Embryonic facial prominence (tissue), 1 donor: ENCODE measurements around the gene SERPINH1.

ENCODE experiments used
- DNase-seq: peaks from one replicate; pipeline ENCODE4 v3.0.0-alpha.2; 2016; ENCODE audit errors: extremely low spot score

SERPINH1 gene

DNA sequence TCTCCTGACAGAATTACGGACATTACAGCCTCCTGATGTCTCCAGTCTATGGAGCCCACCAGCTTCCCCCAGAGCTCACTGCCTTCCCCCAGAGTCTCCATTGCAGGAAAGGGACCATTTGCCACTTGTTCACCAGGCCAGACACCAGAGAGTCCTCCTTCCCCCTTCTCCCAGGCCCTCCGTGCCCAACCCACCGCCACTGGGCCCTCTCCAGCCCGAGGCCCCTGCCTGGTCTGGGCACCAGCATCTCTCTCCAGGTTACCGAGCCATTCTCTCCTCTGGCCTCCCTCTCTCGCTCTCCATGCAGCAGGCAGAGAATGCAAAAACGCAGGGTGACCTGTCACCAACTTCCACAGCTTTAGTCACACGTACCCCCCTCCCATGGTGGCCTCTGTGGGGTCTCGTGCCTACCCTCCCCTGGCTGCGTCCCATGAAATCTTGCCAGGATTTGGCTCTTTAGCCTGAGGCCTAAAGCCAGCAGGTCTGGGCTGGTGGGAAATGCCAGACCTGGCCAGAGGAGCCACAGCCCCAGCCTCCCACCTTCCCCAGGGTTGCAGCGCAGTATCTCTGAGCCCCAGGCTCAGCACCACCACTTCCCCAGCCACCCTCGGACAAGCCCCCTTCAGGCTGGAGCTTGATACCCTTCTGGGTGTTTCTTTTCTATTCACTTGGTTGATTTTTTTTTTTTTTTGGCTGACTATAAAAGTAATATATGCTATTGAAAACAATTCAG lies 6.8 kb upstream of the SERPINH1 start:
- no peak for DNase-seq

DNA sequence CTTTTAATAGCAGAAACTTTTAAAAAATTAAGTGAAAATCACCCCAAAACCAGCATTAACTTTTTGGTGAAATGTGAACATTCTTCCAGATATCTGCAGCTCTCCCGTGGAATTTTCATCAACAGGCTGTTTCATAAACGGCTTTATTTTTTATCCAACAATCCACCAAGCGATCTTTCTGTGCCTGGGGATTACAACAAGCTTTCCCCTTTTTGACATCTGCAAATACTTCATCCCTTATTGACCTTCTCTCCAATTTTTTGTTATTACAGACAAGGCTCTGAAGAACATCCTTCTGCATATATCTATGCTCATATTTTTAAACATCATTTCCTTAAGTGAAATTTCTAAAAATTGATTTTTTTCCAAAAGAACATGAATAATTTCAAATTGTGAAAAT lies 5.8 kb upstream of the SERPINH1 start:
- DNase-seq, result no peak

DNA sequence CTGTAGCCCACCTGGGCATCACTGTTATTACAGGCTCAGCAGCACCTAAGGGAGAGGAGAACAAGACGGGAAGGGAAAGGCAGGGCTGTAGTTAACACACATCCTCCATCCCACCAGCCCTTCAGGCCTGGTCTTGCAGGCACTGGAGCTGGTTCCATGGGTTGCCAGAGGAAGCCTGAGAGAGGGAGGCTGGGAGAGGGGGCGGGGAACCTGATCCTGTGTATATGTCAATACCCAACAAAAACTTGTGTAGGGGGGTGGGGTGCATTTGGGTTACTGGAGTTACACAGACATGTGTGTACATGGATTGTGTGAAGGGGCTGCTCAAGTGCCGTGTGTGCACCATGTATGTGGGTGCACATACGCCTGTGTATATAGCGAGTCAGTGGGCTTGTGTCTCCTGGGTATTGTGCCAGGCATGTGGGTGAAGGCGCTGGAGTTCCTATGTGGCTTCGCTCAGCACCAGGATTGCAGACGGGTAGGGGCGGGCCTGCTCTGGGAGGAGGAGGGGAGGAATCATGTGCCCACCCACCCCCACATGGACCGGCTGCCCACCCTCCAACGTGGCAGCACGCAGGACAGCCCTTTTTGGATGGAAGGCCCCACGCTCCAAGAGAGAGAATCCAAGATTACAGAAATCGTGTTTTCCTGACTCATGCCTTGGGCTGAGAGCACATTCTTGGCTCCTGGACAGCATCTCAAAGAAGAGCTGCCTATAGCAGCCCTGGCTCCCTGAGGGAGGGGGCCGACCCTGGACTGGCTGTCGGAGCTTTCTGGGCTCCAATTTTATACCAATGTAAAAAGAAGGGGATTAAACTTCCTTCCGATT lies 4.2 kb upstream of the SERPINH1 start:
- peak; percentile 47 for DNase-seq

DNA sequence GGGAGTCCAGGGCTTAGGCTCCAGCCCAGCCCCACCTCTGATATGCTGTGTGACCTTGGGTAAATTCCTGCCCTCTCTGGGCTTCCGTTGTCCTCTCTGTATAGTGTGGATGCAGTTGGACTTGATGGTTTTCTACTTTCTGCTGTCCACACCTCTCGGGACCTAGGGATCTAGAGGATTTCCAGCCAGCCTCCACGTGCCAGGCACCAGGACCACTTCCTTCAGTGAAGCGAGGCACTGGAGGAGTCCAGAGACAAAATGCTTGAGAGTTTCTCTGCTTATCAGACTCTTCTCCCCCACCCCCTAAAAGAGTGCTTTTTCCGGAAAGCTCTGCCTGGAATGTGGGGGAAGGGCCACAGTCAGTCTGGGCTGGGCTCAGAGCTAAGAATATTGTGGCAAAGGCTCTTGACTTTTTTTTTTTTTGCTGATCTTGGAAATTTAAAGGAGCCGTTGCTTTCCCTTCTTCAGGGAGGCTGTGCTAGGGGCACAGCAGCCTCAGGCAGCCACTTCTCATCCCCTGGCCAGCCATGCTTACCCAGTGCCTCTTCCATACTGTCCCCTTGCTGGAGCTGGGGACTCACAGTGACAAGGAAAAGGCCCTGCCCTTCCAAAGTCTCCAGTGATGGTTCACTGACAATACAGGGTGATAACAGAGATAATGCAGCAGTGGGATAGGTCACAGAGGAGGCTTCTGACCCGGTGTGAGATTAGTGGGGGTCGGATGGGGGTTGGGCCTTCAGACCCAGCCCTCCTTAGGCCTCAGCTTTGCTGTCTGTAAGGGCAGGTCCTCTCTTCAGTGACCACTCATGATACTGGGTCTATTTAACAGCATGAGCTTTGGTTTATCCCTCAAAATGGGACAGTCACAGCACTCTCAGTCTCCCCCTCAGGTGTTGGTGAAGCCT lies 2.9 kb upstream of the SERPINH1 start:
- DNase-seq, result peak; percentile 66

DNA sequence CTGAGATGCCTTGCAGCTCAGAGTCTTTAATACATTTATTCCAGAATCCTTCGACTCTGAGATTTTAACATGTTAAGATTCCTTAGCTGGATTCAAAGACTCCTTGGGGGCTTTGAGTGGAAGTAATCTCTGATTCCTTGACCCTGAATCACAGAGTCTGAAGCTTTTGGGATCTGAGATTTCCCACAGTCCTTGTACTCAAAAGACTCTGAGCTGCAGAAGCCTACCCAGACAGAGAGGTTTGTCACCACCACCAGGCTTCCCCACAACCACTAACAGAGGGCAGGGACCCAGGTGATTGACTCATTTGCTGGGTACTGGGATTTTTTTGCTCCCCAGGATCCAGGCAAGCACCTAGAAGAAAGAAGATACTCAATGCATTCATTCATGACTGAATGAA lies 1.4 kb upstream of the SERPINH1 start:
- DNase-seq, result no peak

DNA sequence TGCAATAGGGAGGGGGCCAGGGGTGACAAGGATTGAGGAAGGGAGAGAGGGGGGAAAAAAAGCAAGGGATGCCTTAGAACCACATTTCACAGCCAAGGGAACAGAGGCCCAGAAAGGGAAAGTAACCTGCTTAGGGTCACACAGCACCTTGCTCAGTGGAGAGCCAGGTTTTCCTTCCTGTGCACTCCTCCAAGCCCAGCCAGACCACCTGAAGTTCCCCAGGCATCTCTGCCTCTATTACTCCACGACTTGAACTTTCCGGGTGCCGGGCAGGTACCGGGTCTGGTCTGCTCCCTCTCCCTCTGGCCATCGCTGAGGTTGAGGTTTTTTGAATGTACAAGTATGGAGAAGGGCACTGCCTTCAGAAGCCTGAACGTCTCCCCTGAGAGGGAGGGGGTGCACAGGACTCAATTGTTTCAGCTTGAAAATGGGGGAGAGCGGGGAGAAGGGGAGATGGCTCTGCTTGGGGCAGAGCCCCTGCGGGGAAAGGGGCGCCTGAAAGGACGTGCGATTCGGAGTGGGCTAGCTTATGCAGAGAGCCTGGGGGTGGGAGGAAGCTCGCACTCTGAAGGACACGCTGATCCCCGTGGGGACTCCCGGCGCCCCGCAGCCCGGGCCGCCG lies 516 bp upstream of the SERPINH1 start:
- no peak for DNase-seq

DNA sequence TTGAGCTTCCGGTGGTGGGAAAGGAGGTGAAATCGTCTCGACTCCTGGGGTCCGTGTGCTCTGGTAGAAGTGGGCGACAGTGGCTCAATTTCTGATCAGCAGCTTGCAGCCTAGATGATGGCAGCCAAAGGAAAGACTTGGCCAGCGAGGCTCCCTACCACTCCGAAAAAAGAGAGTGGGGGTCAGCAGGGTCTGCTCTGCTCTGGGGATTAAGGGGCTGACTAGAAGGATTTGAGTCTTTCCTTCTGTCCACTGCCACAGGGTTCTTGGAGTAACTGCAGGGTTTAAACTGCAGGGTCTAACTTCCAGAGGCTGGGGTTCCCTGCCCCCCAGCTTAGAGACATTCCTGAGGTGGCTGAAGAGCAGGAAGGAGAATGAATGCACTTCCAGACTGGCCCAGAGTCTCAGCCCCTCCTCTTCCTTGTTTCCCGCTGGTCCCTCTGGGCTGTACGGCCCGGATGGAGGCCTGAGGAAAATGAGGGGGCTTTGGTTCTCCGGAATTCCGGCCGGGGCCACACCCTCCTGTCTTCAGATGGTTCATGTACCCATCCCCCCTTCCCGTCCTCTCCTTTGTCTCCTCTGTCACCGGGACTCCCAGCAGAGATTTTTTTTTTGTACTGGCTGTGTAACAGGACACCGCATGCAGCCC lies 907 bp downstream of the SERPINH1 start:
- peak; percentile 44 for DNase-seq

DNA sequence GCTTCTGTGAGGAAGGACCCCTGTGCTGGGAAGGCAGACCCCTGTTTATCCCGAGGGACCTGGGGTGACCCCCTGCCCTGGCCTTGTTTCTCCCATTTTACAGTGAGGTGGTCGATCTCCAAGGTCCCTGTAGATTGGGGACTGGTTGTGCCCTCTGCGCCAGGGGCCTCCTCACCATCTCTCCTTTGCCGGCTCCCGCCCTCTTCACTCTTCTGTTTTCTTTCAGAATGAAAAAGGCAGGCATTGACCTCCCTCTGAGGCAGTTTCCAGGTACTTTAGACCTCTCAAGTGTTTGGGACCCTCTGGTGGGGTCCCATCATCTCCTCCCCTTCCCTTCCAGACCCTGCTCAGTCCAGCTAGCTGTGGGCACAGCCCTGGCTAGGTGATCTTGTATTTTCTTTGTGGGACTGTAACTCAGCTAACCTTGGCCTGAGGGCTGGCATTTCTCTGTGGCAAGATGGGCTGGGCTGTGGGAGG lies 1.5 kb downstream of the SERPINH1 start:
- no peak for DNase-seq

DNA sequence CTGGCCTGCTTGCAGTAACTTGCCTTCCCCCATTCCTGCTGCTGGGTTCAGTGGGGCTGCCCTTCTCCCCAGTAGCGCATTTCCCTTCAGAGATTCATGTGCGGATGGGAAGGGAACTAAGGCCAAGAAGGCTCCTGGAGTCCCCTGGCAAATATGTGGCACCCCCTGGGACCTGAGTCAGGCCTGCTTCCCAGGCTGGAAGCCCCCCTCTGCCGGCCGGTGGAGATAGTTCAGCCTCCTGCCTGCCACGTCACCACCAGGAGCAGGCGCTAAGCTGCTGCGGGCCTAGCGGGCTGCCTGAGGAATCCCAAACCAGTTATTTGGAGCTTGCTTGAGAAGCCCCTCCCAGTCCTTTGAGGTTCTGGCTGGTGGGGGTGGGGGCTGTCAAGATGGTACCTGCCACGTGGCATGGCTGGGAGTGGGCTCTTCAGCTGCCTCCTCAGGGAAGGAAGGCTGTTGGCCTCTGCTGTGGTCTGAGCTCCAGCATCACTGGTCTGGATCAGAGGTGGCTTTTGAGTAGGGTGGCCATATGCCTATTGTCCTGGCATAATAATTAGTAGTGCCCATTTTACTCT lies 2.0 kb downstream of the SERPINH1 start:
- DNase-seq, result peak; percentile 58

DNA sequence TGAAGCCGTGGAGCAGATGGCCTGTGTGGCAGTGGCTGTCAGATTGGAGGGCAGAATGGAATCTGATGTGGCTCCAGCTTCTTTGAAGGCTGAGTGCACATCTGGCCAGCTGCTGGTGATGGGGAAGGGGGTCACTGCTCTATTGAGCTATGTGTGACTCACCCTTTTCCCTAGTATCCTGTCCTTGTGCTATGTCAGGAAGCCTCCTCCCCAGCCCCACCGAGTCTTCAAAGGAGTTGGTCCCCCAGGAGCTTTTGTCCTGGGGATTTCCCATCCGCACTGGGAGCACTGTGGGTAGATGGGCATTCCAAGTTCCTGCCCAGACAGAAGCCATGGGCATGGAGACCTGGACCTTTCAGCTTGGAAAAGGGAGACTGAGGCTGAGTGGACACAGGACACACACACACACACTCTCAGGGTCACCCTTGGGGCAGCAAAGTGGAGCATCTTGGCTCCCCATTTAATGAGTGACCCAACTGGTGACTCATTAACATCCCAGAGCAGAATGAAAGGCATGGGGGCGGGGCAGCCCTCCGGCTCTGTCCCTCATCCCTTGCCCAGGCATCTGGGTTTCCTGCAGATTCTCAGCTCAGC lies 3.3 kb downstream of the SERPINH1 start:
- no peak for DNase-seq

DNA sequence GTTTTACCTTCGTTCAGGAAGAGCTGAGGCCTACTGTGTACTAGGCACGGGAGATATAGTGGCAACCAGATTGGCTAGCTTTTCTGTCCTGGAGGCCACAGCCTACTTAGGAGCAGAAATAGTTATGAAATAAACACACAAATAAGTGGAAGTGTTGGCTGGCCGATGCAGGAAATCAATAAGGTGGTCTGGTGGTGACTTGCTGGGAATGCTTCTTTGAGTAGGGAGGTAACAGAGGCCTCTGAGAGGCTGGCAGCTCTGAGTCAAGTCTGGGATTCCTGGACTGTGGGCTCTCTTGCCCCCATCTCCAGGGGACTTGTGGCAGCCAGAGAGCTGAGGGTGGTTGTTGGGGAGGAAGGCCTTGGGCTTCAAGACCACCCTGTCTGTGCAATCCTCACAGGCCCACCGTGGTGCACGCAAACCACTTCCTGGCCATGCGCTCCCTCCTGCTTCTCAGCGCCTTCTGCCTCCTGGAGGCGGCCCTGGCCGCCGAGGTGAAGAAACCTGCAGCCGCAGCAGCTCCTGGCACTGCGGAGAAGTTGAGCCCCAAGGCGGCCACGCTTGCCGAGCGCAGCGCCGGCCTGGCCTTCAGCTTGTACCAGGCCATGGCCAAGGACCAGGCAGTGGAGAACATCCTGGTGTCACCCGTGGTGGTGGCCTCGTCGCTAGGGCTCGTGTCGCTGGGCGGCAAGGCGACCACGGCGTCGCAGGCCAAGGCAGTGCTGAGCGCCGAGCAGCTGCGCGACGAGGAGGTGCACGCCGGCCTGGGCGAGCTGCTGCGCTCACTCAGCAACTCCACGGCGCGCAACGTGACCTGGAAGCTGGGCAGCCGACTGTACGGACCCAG lies 4.1 kb downstream of the SERPINH1 start:
- no peak for DNase-seq

DNA sequence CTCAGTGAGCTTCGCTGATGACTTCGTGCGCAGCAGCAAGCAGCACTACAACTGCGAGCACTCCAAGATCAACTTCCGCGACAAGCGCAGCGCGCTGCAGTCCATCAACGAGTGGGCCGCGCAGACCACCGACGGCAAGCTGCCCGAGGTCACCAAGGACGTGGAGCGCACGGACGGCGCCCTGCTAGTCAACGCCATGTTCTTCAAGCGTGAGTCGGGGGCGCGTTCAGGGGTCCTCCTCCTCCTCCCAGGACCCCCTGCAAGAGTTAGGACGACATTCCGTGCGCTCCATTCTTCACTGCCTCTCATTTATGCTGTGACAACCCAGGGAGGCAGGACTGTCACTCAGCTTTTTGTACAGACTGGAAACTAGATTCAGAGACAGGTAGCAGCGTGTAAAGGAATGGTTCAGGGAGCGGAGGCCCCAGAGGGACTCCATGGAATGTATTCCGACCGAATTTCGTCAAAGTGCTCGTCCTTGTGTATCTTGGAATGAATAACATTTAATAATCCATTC lies 4.8 kb downstream of the SERPINH1 start:
- no peak for DNase-seq

DNA sequence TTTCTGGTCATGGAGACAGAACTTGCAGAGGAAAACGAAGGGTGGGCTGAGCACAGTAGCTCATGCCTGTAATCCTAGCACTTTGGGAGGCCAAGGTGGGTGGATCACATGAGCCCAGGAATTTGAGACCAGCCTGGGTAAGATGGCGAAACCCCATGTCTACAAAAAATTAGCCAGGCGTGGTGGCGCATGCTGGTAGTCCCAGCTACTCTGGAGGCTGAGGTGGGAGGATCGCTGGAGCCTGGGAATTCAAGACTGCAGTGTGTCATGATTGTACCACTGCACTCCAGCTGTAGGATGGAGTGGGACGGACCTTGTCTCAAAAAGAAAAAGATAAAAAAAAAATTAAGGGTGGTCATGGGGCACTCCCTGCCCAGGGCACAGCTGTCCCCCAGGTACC lies 5.9 kb downstream of the SERPINH1 start:
- DNase-seq, result no peak

DNA sequence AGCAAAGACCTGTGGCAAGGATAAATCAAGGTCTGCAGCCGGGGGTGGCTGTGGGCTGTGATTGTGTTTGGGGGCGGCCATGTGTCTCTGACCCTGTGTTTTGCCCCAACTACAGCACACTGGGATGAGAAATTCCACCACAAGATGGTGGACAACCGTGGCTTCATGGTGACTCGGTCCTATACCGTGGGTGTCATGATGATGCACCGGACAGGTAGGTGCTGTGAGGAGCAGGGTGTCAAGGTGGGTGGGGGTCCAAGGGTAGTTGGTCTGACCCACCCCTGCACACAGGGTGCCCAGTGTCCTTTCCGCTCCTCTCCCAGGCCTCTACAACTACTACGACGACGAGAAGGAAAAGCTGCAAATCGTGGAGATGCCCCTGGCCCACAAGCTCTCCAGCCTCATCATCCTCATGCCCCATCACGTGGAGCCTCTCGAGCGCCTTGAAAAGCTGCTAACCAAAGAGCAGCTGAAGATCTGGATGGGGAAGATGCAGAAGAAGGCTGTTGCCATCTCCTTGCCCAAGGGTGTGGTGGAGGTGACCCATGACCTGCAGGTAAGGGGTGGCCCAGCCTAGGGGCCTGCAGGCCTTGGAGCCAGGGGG lies 6.7 kb downstream of the SERPINH1 start:
- DNase-seq, result no peak

DNA sequence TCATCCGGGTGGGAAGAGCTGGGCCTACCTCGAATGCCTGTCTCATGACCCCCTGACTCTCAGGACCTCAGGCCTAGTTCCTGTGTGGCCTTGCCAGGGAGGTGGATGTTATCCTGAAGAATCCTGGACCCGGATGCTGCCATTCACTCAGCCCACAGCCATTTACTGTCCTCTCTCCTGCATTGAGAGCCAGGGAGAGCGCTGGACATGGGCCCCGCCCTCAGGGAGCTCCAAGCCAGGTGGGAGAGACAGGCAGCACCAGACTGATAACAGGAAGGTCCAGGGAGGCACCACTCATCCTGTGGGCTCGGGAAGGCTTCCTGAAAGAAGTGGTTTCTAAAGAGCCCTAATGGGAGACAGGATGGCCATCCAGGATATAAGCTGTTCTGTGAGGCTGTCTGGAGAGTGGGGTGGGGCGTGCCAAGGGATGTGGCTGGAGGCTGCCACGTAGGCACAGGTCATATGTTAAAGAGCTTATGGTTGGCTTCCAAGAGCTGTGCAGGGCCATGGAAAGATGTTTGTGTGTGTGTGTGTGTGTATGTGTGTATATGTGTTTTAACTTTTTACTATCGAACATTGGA lies 8.6 kb downstream of the SERPINH1 start:
- DNase-seq, result no peak

DNA sequence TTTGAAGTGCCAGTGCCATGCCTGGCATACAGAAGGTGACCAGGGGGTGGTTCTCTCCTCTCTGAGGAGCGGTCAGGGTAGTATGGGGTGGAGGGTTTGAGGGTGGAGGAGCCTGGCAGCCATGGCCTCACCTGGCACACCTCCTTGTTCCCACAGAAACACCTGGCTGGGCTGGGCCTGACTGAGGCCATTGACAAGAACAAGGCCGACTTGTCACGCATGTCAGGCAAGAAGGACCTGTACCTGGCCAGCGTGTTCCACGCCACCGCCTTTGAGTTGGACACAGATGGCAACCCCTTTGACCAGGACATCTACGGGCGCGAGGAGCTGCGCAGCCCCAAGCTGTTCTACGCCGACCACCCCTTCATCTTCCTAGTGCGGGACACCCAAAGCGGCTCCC lies 9.6 kb downstream of the SERPINH1 start:
- no peak for DNase-seq

DNA sequence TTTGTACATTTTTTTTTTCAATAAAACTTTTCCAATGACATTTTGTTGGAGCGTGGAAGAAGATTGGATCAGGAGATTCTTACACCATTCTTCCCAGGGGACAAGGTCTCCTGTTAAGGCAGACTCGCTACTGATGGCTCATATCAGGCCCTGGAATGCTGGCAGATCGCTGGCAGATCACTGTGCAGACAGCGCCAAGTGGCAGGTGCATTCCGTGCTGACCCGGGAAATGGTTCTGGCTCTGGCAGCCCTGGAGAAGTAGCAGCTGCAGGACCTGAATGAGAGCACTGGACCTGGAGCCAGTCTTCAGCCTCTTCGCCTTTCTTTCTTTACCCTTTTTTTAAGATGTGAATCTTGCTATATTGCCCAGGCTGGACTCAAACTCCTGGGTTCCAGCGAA lies 10.7 kb downstream of the SERPINH1 start:
- no peak for DNase-seq
